IMR-90 (cell line): Measurements from ENCODE around the gene CCDC185. TPM values are rescaled to one million over a fixed set of nuclear protein-coding genes. Genes with fewer than 3 reads are reported as not detected.

Source experiments
- ATAC-seq: fragments of 200-7000 bp; cut with Tn5 transposase; 2 replicates; pipeline ENCODE4 v1.9.1; 2020; ENCODE audit warnings: low read depth, mild to moderate bottlenecking, moderate library complexity
- BruUV-seq: library from RNA; stranded (reverse); fragments of 400-500 nt; replicated peaks from 2 replicates; lab custom pipeline; 2021; lab: Mats Ljungman, UMichigan
- CTCF ChIA-PET: fragments of 300-600 bp; formaldehyde crosslinking; extraction: SDS; loops from one replicate; lab custom pipeline; 2021; ENCODE audit warnings: antibody characterized with exemption; lab: Yijun Ruan, JAX
- POLR2A ChIA-PET: fragments of 300-600 bp; sonication (Branson Sonifier 250); formaldehyde crosslinking; loops from one replicate; lab custom pipeline; 2022; ENCODE audit warnings: antibody characterized with exemption; ENCODE audit not compliant: unreplicated experiment; lab: Charles Lee
- DNase-seq: peaks from one replicate; pipeline ENCODE4 v3.0.0; 2013
- H2AFZ ChIP-seq: replicated peaks from 2 replicates; pipeline ENCODE3; 2013; ENCODE audit warnings: low read length, mild to moderate bottlenecking; ENCODE audit not compliant: poor library complexity
- H2AK5ac ChIP-seq: 2 replicates; pipeline ENCODE4 v1.6.1; 2013; ENCODE audit warnings: low read depth, low read length, inconsistent platforms
- H2AK9ac ChIP-seq: replicated peaks from 2 replicates; pipeline ENCODE3; 2013; ENCODE audit warnings: mild to moderate bottlenecking, low read depth, low read length, moderate library complexity; ENCODE audit not compliant: poor library complexity
- H2BK120ac ChIP-seq: 2 replicates; pipeline ENCODE4 v1.6.1; 2013; ENCODE audit warnings: low read depth, low read length, inconsistent platforms
- H2BK15ac ChIP-seq: 3 replicates; pipeline ENCODE4 v1.6.1; 2013; ENCODE audit warnings: low read depth, low read length, inconsistent platforms
- H2BK20ac ChIP-seq: 2 replicates; pipeline ENCODE4 v1.6.1; 2013; ENCODE audit warnings: low read depth, mild to moderate bottlenecking, inconsistent platforms, low read length, moderate library complexity
- H2BK5ac ChIP-seq: 2 replicates; pipeline ENCODE4 v1.6.1; 2013; ENCODE audit warnings: mild to moderate bottlenecking, low read depth, low read length, inconsistent platforms; ENCODE audit not compliant: poor library complexity, severe bottlenecking
- H3K14ac ChIP-seq: replicated peaks from 2 replicates; pipeline ENCODE4 v1.6.1; 2013; ENCODE audit warnings: low read depth, low read length, inconsistent platforms
- H3K18ac ChIP-seq: 2 replicates; pipeline ENCODE4 v1.6.1; 2013; ENCODE audit warnings: low read depth, low read length, control low read depth
- H3K23ac ChIP-seq: 2 replicates; pipeline ENCODE4 v1.6.1; 2013; ENCODE audit warnings: low read depth, low read length, inconsistent platforms
- H3K27ac ChIP-seq: 2 replicates; pipeline ENCODE4 v1.5.1; 2013; ENCODE audit warnings: mild to moderate bottlenecking, control low read depth, low read length; ENCODE audit not compliant: insufficient read depth
- H3K27me3 ChIP-seq: 2 replicates; pipeline ENCODE4 v1.6.1; 2013; ENCODE audit warnings: low read length; ENCODE audit not compliant: control insufficient read depth, insufficient read depth
- H3K36me3 ChIP-seq: 2 replicates; pipeline ENCODE4 v1.6.1; 2013; ENCODE audit warnings: low read length, mixed read lengths; ENCODE audit not compliant: control insufficient read depth, insufficient read depth
- H3K4ac ChIP-seq: 2 replicates; pipeline ENCODE4 v1.6.1; 2013; ENCODE audit warnings: low read depth, low read length, inconsistent platforms
- H3K4me1 ChIP-seq: 2 replicates; pipeline ENCODE4 v1.6.1; 2013; ENCODE audit warnings: low read length, mixed read lengths; ENCODE audit not compliant: control insufficient read depth, insufficient read depth
- H3K4me2 ChIP-seq: 2 replicates; pipeline ENCODE4 v1.6.1; 2013; ENCODE audit warnings: low read depth, mild to moderate bottlenecking, control low read depth, low read length, moderate library complexity
- H3K4me3 ChIP-seq: 2 replicates; pipeline ENCODE4 v1.5.1; 2013; ENCODE audit warnings: low read depth, mild to moderate bottlenecking, control low read depth, low read length, moderate library complexity; ENCODE audit not compliant: insufficient read depth
- H3K56ac ChIP-seq: 2 replicates; pipeline ENCODE4 v1.6.1; 2013; ENCODE audit warnings: low read length, inconsistent platforms; ENCODE audit not compliant: insufficient read depth; ENCODE audit errors: extremely low read depth
- H3K79me1 ChIP-seq, 2 experiments: 2 replicates each; pipeline ENCODE4 v1.6.1; 2013; ENCODE audit warnings: low read length in 2 of 2, inconsistent platforms in 1 of 2, low read depth in 1 of 2
- H3K9ac ChIP-seq: 2 replicates; pipeline ENCODE4 v1.6.1; 2013; ENCODE audit warnings: low read depth, low read length, control low read depth
- H3K9me1 ChIP-seq: 2 replicates; pipeline ENCODE4 v1.6.1; 2013; ENCODE audit warnings: low read length, inconsistent platforms; ENCODE audit not compliant: insufficient read depth
- H3K9me3 ChIP-seq: 2 replicates; pipeline ENCODE4 v1.6.1; 2013; ENCODE audit warnings: low read length; ENCODE audit not compliant: control insufficient read depth, insufficient read depth
- H4K20me1 ChIP-seq: 2 replicates; pipeline ENCODE4 v1.6.1; 2013; ENCODE audit warnings: low read length, inconsistent platforms; ENCODE audit not compliant: insufficient read depth
- H4K5ac ChIP-seq: 2 replicates; pipeline ENCODE4 v1.6.1; 2013; ENCODE audit warnings: mild to moderate bottlenecking, low read depth, low read length, control low read depth
- H4K8ac ChIP-seq, 2 experiments: 2 replicates each; pipeline ENCODE4 v1.6.1; 2013; ENCODE audit warnings: low read depth in 2 of 2, low read length in 2 of 2, control low read depth in 1 of 2, inconsistent platforms in 1 of 2
- H4K91ac ChIP-seq: 2 replicates; pipeline ENCODE4 v1.6.1; 2013; ENCODE audit warnings: low read depth, low read length, inconsistent platforms; ENCODE audit not compliant: insufficient read depth
- CTCF ChIP-seq: conservative IDR thresholded peaks from 2 replicates; pipeline ENCODE4 v1.5.1; 2012; ENCODE audit warnings: mild to moderate bottlenecking, low read depth, low read length, improper control_type of control experiment
- FOS ChIP-seq: fragments of 150-350 bp; IDR thresholded peaks from 2 replicates; pipeline ENCODE4 v1.6.1; 2016; ENCODE audit warnings: low read depth, low read length
- NFE2L2 ChIP-seq: fragments of 150-350 bp; IDR thresholded peaks from 2 replicates; pipeline ENCODE4 v1.6.1; 2016; ENCODE audit warnings: low read depth, mild to moderate bottlenecking, low read length
- RCOR1 ChIP-seq: IDR thresholded peaks from 2 replicates; pipeline ENCODE4 v1.6.1; 2012; ENCODE audit warnings: mild to moderate bottlenecking, low read length, improper control_type of control experiment; ENCODE audit not compliant: insufficient replicate concordance
- SMC3 ChIP-seq: fragments of 150-350 bp; IDR thresholded peaks from 2 replicates; pipeline ENCODE4 v1.6.1; 2016; ENCODE audit warnings: low read depth, mild to moderate bottlenecking, antibody characterized with exemption, low read length, moderate library complexity
- WGBS, 2 experiments: methylation state at CpG; one replicate each; pipeline versions ENCODE4 v1.1.5 to v1.1.7; 2013; ENCODE audit warnings: missing lambda C conversion rate in 2 of 2; ENCODE audit not compliant: insufficient read length in 1 of 2; ENCODE audit errors: extremely low coverage in 2 of 2; 5-methylcytosine and 5-hydroxymethylcytosine counted together
- dilution Hi-C: fragments of 300-500 bp; cut with HindIII; formaldehyde crosslinking; loops from one replicate; pipeline ENCODE4 v1.14.3; 2018; ENCODE audit warnings: low sequenced_read_pairs; ENCODE audit not compliant: unreplicated experiment
- in situ Hi-C: fragments of 300-500 bp; cut with MboI; formaldehyde crosslinking; loops from 3 replicates; pipeline ENCODE4 v1.14.3; 2019; ENCODE audit warnings: low sequenced_read_pairs, inconsistent platforms, mixed read lengths
- intact Hi-C: fragments of 100-400 bp; cut with micrococcal nuclease; formaldehyde crosslinking; loops from 2 replicates; pipeline ENCODE4 v1.10.0; 2022
- polyA plus RNA-seq, 3 experiments: library from polyadenylated mRNA; depleted of rRNA; stranded (reverse); fragments of >200 nt; gene quantifications; 2 replicates each; pipeline ENCODE4 v1.2.3, GENCODE V29; 2012; ENCODE audit warnings: low replicate concordance in 1 of 3
- total RNA-seq: library from RNA; depleted of rRNA; stranded (reverse); fragments of >200 nt; gene quantifications from 2 replicates; pipeline ENCODE4 v1.2.3, GENCODE V29; 2012
- TF ChIP-seq, protein P1 (sequence below): fragments of 150-350 bp; IDR thresholded peaks from 2 replicates; pipeline ENCODE4 v1.6.1; 2016; ENCODE audit warnings: low read depth, mild to moderate bottlenecking, low read length, moderate library complexity, borderline replicate concordance

CCDC185 gene
- total and polyA plus RNA-seq, 2 of the 4 experiments (the other 2 are of a cell fraction): not detected

DNA sequence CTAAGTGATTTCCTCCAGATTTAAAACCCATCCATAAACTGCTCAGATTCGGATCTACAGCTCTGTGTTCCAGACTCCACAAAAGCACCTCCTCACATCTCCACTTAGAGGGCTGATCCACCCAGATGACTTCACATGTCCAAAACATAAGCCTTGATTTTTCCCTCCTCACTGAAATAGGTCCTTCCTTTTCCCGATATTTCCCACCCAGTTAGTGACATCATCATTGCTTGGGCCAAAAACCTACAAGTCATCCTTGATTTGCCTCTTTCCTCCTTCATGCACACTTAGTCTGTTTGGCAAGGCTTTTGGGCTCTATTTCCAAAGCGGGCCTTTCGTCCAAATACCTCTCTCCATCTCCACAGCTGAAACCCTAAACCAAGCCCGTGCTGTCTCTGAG, 32.3 kb downstream of the CCDC185 start:
- Histone ChIP-seq H3K9me1 (no peaks in the 10 kb centered on the region), H4K5ac (no peak overlapping the region), H2AK5ac (no peak overlapping the region), H3K79me1 (no peaks in the 10 kb centered on the region), H3K27me3 (peaks cover 11% of the 10 kb centered on the region), H4K20me1 (no peaks in the 10 kb centered on the region), H3K9me3 (peaks cover 2% of the 10 kb centered on the region; the same call in 1 of the 2 replicates), H4K91ac (no peak overlapping the region), H3K9ac (no peak overlapping the region), H3K4ac (no peak overlapping the region), H2AFZ (no peak overlapping the region), H3K23ac (no peak overlapping the region), H3K14ac (no peak overlapping the region), H2BK5ac (no peak overlapping the region), H2BK120ac (no peak overlapping the region), H3K18ac (no peak overlapping the region), H3K4me2 (no peak overlapping the region), H3K27ac (no peak overlapping the region), H4K8ac (no peak overlapping the region), H3K56ac (no peak overlapping the region), H3K36me3 (no peaks in the 10 kb centered on the region), H2BK20ac (no peak overlapping the region), H3K4me3 (no peak overlapping the region), H3K4me1 (no peaks in the 10 kb centered on the region; the same call in 1 of the 2 replicates), H2AK9ac (no peak overlapping the region), H2BK15ac (no peak overlapping the region)
- no peak for DNase-seq
- 71% methylated on average over 1 of the region's 5 CpGs; no CpG with 5 or more reads in 1 of the 2 experiments for WGBS, 2 experiments
- ChIA-PET POLR2A (no interaction called here), CTCF (interaction anchor here (0.7 kb wide), 1 partner anchor 712 kb away, joined by 6 read pairs; no protein-coding TSS in a partner anchor)
- in situ Hi-C loops (no loop called here), dilution Hi-C loops (no loop called here), intact Hi-C loops (no loop called here)
- TF ChIP-seq NFE2L2: no peak
- TF ChIP-seq RCOR1: no peak
- no peak for TF ChIP-seq FOS
- TF ChIP-seq SMC3: no peak
- no peak for TF ChIP-seq CTCF
- TF ChIP-seq, protein P1, sequence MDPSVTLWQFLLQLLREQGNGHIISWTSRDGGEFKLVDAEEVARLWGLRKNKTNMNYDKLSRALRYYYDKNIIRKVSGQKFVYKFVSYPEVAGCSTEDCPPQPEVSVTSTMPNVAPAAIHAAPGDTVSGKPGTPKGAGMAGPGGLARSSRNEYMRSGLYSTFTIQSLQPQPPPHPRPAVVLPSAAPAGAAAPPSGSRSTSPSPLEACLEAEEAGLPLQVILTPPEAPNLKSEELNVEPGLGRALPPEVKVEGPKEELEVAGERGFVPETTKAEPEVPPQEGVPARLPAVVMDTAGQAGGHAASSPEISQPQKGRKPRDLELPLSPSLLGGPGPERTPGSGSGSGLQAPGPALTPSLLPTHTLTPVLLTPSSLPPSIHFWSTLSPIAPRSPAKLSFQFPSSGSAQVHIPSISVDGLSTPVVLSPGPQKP: no peak
- no TSS peak for BruUV-seq
- no peak for ATAC-seq
